Spleen (tissue), 7 donors: ENCODE measurements around the gene TMC8.
A peak's percentile ranks its signal among the peaks of the same experiment; 100 is the strongest.

Experiments
- POLR2AphosphoS5 ChIP-seq, 3 donors: sonication (generic); formaldehyde crosslinking; IDR thresholded peaks; one replicate each; pipeline ENCODE4 v1.5.1; 2017; ENCODE audit warnings: antibody characterized with exemption in 3 of 3
- TF ChIP-seq, protein P1 (sequence below), 11 experiments: fragments of 200-600 bp in 7 of 11; fragments of 450-650 bp in 4 of 11; sonication (generic) in 4 of 11; IDR thresholded peaks in 8 of 11; conservative IDR thresholded peaks in 3 of 11; 1 replicate in 7 of 11; 2 replicates in 4 of 11; pipeline versions ENCODE4 v1.4.0 to v1.8.0; 2016 to 2021; ENCODE audit warnings: antibody characterized with exemption in 11 of 11, inconsistent platforms in 4 of 11, mild to moderate bottlenecking in 1 of 11
- donor health status: DM: no; HTN: no; CAD: no; lungs with moderate emphysema.
- donor health status: DM: no; HTN: no; CAD: no.
- donor health status: DM: no; HTN: no; CAD: no.

DNA sequence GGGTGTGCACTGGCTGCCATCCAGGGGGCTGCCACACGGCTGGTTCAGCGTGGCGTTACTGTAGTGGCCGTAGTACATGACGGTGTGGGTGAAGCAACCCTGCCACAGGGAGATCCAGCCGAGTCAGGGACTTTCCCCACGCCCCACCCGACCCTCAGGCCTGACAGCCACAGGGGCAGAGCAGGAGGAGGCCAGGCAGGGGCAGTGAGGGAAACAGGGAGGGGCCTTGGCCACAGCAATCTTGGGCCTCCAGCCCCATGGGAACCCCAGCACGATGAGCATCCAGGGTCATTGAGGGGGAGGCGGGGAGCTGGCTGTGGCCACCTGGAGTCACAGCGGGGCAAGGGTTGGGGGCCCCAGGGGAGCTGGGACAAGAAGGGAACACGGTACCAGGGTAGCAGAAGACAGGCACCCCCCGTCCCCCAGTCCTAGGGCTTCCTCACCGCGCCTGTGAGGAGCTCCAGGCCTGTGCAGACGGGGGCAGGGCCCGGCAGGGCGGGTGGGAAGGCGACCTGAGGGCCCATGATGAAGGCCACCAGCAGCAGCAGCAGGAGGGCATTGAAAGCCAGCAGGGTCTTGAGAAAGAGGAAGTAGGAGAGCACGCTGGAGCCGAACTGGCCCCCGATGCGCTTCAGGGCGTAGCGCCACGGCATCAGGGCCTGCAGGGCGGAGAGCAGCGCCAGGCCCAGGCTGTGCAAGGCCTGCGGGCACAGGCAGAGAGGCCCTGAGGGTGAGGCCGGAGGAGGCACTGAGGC, 6.3 kb upstream of the TMC8 start:
- TF ChIP-seq, protein P1, sequence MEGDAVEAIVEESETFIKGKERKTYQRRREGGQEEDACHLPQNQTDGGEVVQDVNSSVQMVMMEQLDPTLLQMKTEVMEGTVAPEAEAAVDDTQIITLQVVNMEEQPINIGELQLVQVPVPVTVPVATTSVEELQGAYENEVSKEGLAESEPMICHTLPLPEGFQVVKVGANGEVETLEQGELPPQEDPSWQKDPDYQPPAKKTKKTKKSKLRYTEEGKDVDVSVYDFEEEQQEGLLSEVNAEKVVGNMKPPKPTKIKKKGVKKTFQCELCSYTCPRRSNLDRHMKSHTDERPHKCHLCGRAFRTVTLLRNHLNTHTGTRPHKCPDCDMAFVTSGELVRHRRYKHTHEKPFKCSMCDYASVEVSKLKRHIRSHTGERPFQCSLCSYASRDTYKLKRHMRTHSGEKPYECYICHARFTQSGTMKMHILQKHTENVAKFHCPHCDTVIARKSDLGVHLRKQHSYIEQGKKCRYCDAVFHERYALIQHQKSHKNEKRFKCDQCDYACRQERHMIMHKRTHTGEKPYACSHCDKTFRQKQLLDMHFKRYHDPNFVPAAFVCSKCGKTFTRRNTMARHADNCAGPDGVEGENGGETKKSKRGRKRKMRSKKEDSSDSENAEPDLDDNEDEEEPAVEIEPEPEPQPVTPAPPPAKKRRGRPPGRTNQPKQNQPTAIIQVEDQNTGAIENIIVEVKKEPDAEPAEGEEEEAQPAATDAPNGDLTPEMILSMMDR (IDR thresholded peaks at IDR 0.05 in 8 of 11, conservative IDR thresholded peaks at IDR 0.05 in 3 of 11) = no peak
- peak; percentile 74 to 84 (median 76) for TF ChIP-seq POLR2AphosphoS5 (IDR thresholded peaks at IDR 0.05)
